Thyroid gland (tissue), 4 donors: ENCODE measurements around the gene RBM15. TPM values are rescaled to one million over a fixed set of nuclear protein-coding genes. Genes with fewer than 3 reads are reported as not detected.

ENCODE experiments used
- DNase-seq, 2 donors: peaks; one replicate each; pipeline ENCODE4 v3.0.0-alpha.2; 2019
- H3K27ac ChIP-seq, 3 donors: fragments of 200-600 bp; sonication (generic); 1 replicate in 2 of 3; 2 replicates in 1 of 3; pipeline ENCODE4 v1.5.1; 2016 to 2019; ENCODE audit warnings: mild to moderate bottlenecking in 1 of 3, moderate library complexity in 1 of 3
- H3K27me3 ChIP-seq: fragments of 200-600 bp; sonication (generic); one replicate; pipeline ENCODE4 v1.5.1; 2019
- H3K36me3 ChIP-seq, 2 donors: fragments of 200-600 bp; sonication (generic); one replicate each; pipeline ENCODE4 v1.5.1; 2016 to 2019
- H3K4me1 ChIP-seq, 2 donors: fragments of 200-600 bp; sonication (generic); one replicate each; pipeline ENCODE4 v1.5.1; 2017 to 2019
- H3K4me3 ChIP-seq, 3 donors: fragments of 200-600 bp; sonication (generic); replicated peaks in 1 of 3; 1 replicate in 2 of 3; 2 replicates in 1 of 3; pipeline ENCODE4 v1.5.1; 2016; ENCODE audit warnings: mild to moderate bottlenecking in 1 of 3
- H3K9me3 ChIP-seq: fragments of 200-600 bp; sonication (generic); one replicate; pipeline ENCODE4 v1.5.1; 2017
- POLR2A ChIP-seq, 2 donors: fragments of 450-650 bp; IDR thresholded peaks; one replicate each; pipeline ENCODE4 v1.6.1; 2017; ENCODE audit warnings: antibody characterized with exemption in 2 of 2, mild to moderate bottlenecking in 2 of 2, moderate library complexity in 1 of 2
- WGBS, 2 donors: methylation state at CpG; one replicate each; pipeline ENCODE4 v1.1.5; 2017; 5-methylcytosine and 5-hydroxymethylcytosine counted together
- intact Hi-C: fragments of 100-400 bp; cut with DNase I; formaldehyde crosslinking; loops from one replicate; pipeline ENCODE4 v1.15.1; 2023
- total RNA-seq, 4 donors: library from RNA; depleted of rRNA; stranded (reverse); fragments of >200 nt; gene quantifications; one replicate each; pipeline ENCODE4 v1.2.3, GENCODE V29; 2016
- TF ChIP-seq, protein P1 (sequence below), 6 experiments: fragments of 200-600 bp in 3 of 6; fragments of 450-650 bp in 3 of 6; sonication (generic) in 3 of 6; IDR thresholded peaks; one replicate each; pipeline ENCODE4 v1.5.1; 2016 to 2019; ENCODE audit warnings: antibody characterized with exemption in 6 of 6, mild to moderate bottlenecking in 2 of 6, inconsistent platforms in 1 of 6, moderate library complexity in 1 of 6

RBM15 gene
- total RNA-seq, 4 donors from 2014 or later: 38.4 to 59.8 (median 40.7) TPM

DNA sequence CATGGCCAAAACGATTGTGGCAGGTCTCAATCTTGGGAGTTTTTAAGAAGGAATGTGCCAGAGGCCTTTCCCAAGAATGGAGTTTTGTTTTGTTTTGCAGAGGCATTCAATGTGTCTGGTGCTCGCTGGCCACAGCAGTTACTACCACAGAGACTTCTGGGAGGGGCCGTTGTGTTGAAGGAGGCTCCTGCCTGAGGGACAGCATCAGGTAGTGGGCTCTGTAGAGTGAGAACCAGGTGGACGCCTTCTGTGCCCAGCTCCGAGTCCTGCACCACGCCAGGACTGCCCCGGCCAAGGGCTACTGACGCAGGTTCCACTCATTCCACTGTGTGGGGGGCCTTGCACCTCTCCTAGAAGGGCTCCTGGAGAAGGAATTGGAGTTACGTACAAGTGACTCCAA lies 44.9 kb upstream of the RBM15 start:
- TF ChIP-seq, protein P1, sequence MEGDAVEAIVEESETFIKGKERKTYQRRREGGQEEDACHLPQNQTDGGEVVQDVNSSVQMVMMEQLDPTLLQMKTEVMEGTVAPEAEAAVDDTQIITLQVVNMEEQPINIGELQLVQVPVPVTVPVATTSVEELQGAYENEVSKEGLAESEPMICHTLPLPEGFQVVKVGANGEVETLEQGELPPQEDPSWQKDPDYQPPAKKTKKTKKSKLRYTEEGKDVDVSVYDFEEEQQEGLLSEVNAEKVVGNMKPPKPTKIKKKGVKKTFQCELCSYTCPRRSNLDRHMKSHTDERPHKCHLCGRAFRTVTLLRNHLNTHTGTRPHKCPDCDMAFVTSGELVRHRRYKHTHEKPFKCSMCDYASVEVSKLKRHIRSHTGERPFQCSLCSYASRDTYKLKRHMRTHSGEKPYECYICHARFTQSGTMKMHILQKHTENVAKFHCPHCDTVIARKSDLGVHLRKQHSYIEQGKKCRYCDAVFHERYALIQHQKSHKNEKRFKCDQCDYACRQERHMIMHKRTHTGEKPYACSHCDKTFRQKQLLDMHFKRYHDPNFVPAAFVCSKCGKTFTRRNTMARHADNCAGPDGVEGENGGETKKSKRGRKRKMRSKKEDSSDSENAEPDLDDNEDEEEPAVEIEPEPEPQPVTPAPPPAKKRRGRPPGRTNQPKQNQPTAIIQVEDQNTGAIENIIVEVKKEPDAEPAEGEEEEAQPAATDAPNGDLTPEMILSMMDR (IDR thresholded peaks at IDR 0.05): no peak
- no peak for TF ChIP-seq POLR2A (IDR thresholded peaks at IDR 0.05)
- no peaks in the 10 kb centered on the region for H3K36me3 ChIP-seq
- intact Hi-C loops: no loop called here
- H3K4me3 ChIP-seq: no peak overlapping the region
- 84 to 89% methylated on average over 9 of the region's 9 CpGs for WGBS, 2 donors
- DNase-seq: no peak
- H3K9me3 ChIP-seq: no peaks in the 10 kb centered on the region
- H3K4me1 ChIP-seq: no peaks in the 10 kb centered on the region
- H3K27me3 ChIP-seq: no peaks in the 10 kb centered on the region
- no peak overlapping the region for H3K27ac ChIP-seq

DNA sequence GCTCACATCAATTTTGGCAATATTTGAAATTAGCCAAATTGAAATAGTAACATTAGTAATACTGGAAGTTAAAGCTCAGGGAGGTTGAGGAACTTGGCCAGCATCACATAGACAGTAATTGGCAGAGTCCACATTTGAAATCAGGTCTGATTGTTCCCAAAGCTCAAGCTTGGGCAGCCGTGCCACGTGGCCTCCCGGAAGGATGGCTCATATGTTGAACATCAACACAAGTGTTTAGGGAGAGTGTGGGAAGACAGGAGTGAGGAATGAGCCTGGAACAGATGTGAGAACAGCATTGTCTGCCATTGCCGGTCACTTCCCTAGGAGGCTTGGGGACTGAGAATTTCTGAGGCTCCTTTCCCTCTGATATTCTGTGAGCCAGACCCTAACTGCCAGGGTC lies 40.2 kb upstream of the RBM15 start:
- intact Hi-C loops: no loop called here
- Histone ChIP-seq H3K36me3 (no peaks in the 10 kb centered on the region), H3K27me3 (no peaks in the 10 kb centered on the region), H3K4me1 (no peaks in the 10 kb centered on the region), H3K27ac (no peak overlapping the region), H3K9me3 (no peaks in the 10 kb centered on the region), H3K4me3 (no peak overlapping the region)
- DNase-seq: no peak
- TF ChIP-seq, protein P1 (IDR thresholded peaks at IDR 0.05): no peak
- no peak for TF ChIP-seq POLR2A (IDR thresholded peaks at IDR 0.05)
- 79% methylated on average over 4 of the region's 4 CpGs for WGBS, 2 donors

DNA sequence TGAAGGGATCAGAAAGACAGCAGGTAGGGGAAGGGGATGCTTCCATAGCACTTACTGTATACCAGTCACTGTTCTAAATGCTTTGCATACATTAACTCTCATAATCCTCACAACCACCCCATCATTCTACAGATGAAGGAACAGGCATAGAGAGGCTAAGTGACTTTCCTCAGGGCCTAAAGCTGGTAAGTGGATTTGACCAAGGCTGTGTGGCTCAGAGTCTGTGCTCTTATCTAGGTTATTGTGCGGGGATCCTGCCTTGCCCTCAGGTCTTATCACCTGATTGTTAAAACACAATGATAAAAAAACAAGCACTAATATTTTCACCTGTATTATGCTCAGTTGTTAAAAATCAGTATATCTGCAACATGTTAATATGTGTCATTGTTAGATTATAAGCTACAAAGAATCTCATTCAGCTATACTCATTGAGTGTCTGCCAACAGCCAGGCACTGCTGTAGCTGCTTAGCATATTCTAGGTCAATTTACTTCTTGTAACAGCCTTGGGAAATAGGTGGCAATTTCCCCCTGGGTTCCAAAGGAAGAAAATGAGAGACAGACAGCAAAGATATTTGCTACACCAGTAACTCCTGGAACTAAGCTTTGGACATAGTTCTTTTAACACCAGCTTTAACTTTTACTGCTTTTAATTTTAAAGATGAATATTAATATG lies 38.6 kb upstream of the RBM15 start:
- H3K36me3 ChIP-seq: no peaks in the 10 kb centered on the region
- DNase-seq: no peak
- no peak overlapping the region for H3K27ac ChIP-seq
- no peaks in the 10 kb centered on the region for H3K27me3 ChIP-seq
- H3K4me3 ChIP-seq: no peak overlapping the region
- intact Hi-C loops: no loop called here
- 89 to 100% methylated on average over 1 of the region's 1 CpG for WGBS, 2 donors
- TF ChIP-seq POLR2A (IDR thresholded peaks at IDR 0.05): no peak
- no peaks in the 10 kb centered on the region for H3K9me3 ChIP-seq
- H3K4me1 ChIP-seq: no peaks in the 10 kb centered on the region

DNA sequence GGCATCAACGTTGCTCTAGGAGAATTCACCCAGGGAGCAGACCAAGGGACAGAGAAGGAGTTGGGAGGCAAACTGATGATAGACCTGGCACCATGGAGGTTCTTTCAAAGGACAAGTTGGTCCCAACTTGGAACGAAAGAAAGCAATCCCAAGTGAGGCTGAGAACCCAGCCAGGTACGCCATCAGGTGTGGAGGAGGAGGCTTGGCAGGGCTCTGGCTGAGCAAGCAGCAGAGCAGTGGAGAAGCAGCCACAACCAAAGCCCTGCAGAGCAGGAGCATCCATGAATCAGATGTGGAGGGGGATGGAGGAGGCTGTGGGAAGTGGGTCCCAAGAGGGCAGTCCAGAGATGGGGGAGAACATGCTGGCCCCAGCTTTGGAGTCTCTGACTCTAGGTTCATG lies 36.3 kb upstream of the RBM15 start:
- intact Hi-C loops: no loop called here
- H3K4me3 ChIP-seq: no peak overlapping the region
- no peaks in the 10 kb centered on the region for H3K9me3 ChIP-seq
- TF ChIP-seq, protein P1 (IDR thresholded peaks at IDR 0.05): no peak
- no peak for TF ChIP-seq POLR2A (IDR thresholded peaks at IDR 0.05)
- H3K36me3 ChIP-seq: no peaks in the 10 kb centered on the region
- H3K27ac ChIP-seq: no peak overlapping the region
- no peaks in the 10 kb centered on the region for H3K27me3 ChIP-seq
- H3K4me1 ChIP-seq: no peaks in the 10 kb centered on the region
- no peak for DNase-seq
- WGBS, 2 donors: 85 to 93% methylated on average over 3 of the region's 3 CpGs

DNA sequence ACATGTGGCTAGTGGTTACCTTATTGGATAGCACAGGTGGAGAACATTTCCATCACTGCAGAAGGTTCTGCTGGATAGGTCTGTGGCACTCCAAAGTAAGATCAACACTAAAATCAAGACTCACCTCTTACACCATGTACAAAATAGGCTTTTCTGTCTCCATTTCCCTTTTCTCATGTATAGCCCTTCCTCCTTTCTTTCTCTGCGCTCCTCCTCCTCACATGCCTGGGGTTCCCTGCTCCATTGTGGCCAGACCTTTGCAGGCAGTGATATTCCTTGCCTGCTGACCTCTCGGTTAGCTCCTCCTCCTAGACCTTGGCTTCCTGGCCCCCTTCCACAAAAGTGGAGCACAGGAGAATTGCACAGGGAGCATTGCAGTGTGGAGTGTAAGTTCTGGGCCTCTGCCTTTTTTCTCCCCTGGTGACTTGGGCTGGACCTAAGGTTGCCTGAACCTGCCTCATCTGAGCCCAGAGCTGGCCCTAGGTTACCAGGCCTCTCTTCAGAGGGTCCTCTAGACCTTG lies 33.2 kb upstream of the RBM15 start:
- DNase-seq: no peak
- Histone ChIP-seq H3K27ac (no peak overlapping the region), H3K36me3 (no peaks in the 10 kb centered on the region), H3K9me3 (no peaks in the 10 kb centered on the region), H3K27me3 (no peaks in the 10 kb centered on the region), H3K4me3 (no peak overlapping the region), H3K4me1 (no peaks in the 10 kb centered on the region)
- 42 to 71% methylated on average over 2 of the region's 2 CpGs for WGBS, 2 donors
- intact Hi-C loops: no loop called here
- TF ChIP-seq, protein P1 (IDR thresholded peaks at IDR 0.05): no peak
- TF ChIP-seq POLR2A (IDR thresholded peaks at IDR 0.05): no peak
